Ishikawa (cell line): ENCODE data around the gene MCM8.

ENCODE experiments used
- CEBPB ChIP-seq: IDR thresholded peaks from 2 replicates; pipeline ENCODE4 v1.6.1; 2012
- CREB1 ChIP-seq: IDR thresholded peaks from 2 replicates; pipeline ENCODE4 v1.6.1; 2012; ENCODE audit warnings: low read depth
- EGR1 ChIP-seq: IDR thresholded peaks from 2 replicates; pipeline ENCODE4 v1.6.1; 2012
- EP300 ChIP-seq: IDR thresholded peaks from 2 replicates; pipeline ENCODE4 v1.6.1; 2012; ENCODE audit warnings: borderline replicate concordance
- FOXM1 ChIP-seq: IDR thresholded peaks from 2 replicates; pipeline ENCODE4 v1.6.1; 2012; ENCODE audit warnings: low read depth, borderline replicate concordance
- NFIC ChIP-seq: IDR thresholded peaks from 2 replicates; pipeline ENCODE4 v1.6.1; 2012
- RAD21 ChIP-seq: IDR thresholded peaks from 2 replicates; pipeline ENCODE4 v1.6.1; 2012; ENCODE audit warnings: low read depth
- TAF1 ChIP-seq: IDR thresholded peaks from 2 replicates; pipeline ENCODE4 v1.6.1; 2012; ENCODE audit warnings: low read depth, mild to moderate bottlenecking
- TCF12 ChIP-seq: IDR thresholded peaks from 2 replicates; pipeline ENCODE4 v1.6.1; 2012; ENCODE audit warnings: low read depth
- TEAD4 ChIP-seq: IDR thresholded peaks from 2 replicates; pipeline ENCODE4 v1.6.1; 2012
- YY1 ChIP-seq: IDR thresholded peaks from 2 replicates; pipeline ENCODE4 v1.6.1; 2012; ENCODE audit warnings: low read depth
- ZBTB7A ChIP-seq: IDR thresholded peaks from 2 replicates; pipeline ENCODE4 v1.6.1; 2012; ENCODE audit warnings: low read depth
- TF ChIP-seq, protein P1 (sequence below): IDR thresholded peaks from 2 replicates; pipeline ENCODE4 v1.6.1; 2012
- TF ChIP-seq, protein P2 (sequence below): IDR thresholded peaks from 2 replicates; pipeline ENCODE4 v1.6.1; 2012; ENCODE audit warnings: low read depth, mild to moderate bottlenecking
- TF ChIP-seq, protein P3 (sequence below): IDR thresholded peaks from 2 replicates; pipeline ENCODE4 v1.6.1; 2012

The MCM8 gene

DNA sequence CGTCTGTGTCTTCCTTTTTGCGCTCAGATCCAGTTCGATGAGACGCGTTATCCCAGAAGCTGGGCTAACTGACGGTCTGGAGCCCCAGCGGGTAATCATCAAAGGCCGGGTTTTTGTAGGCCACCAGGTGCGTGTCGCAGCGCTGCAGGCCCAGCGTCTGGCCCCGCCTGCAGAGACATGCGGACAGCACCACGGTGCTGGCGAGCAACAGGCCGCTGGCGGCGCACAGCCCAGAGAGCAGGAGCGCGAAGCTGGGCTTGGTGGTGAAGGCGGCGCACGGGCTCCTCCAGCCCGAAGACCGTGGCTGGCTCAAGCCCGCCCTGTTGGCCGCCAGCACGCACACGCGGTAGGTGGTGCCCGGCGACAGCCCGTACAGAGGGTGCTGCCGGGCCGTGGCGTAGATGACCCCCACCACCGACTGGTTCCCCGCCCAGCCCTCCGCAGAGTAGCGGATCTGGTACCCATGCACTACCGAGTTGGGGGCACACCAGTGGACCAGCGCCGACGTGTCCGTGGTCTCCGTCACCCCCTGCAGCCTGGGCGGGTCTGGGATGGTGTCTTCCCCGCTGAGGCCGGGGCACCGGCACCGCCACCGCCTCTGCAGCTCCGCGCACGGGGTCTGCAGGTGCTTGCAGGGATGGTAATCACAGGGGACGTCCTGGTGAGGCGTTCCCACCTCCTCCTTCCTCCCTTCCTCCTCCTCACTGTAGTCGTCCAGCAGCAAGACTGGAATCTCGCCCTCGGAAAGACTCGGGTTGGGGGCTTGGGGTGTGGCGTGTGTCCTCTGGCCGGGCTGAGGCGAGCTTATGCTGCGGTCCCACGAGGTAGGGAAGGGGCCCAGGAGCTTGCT is 90.7 kb downstream of the MCM8 start:
- TF ChIP-seq, protein P1, sequence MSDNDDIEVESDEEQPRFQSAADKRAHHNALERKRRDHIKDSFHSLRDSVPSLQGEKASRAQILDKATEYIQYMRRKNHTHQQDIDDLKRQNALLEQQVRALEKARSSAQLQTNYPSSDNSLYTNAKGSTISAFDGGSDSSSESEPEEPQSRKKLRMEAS = no peak
- TF ChIP-seq TCF12 (no peak), CEBPB (no peak), TEAD4 (no peak), CREB1 (no peak), TAF1 (no peak), NFIC (no peak), FOXM1 (no peak), EGR1 (no peak), ZBTB7A (no peak), RAD21 (no peak), YY1 (no peak), EP300 (no peak)
- TF ChIP-seq, protein P2, sequence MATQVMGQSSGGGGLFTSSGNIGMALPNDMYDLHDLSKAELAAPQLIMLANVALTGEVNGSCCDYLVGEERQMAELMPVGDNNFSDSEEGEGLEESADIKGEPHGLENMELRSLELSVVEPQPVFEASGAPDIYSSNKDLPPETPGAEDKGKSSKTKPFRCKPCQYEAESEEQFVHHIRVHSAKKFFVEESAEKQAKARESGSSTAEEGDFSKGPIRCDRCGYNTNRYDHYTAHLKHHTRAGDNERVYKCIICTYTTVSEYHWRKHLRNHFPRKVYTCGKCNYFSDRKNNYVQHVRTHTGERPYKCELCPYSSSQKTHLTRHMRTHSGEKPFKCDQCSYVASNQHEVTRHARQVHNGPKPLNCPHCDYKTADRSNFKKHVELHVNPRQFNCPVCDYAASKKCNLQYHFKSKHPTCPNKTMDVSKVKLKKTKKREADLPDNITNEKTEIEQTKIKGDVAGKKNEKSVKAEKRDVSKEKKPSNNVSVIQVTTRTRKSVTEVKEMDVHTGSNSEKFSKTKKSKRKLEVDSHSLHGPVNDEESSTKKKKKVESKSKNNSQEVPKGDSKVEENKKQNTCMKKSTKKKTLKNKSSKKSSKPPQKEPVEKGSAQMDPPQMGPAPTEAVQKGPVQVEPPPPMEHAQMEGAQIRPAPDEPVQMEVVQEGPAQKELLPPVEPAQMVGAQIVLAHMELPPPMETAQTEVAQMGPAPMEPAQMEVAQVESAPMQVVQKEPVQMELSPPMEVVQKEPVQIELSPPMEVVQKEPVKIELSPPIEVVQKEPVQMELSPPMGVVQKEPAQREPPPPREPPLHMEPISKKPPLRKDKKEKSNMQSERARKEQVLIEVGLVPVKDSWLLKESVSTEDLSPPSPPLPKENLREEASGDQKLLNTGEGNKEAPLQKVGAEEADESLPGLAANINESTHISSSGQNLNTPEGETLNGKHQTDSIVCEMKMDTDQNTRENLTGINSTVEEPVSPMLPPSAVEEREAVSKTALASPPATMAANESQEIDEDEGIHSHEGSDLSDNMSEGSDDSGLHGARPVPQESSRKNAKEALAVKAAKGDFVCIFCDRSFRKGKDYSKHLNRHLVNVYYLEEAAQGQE = no peak
- TF ChIP-seq, protein P3, sequence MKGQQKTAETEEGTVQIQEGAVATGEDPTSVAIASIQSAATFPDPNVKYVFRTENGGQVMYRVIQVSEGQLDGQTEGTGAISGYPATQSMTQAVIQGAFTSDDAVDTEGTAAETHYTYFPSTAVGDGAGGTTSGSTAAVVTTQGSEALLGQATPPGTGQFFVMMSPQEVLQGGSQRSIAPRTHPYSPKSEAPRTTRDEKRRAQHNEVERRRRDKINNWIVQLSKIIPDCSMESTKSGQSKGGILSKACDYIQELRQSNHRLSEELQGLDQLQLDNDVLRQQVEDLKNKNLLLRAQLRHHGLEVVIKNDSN = no peak

DNA sequence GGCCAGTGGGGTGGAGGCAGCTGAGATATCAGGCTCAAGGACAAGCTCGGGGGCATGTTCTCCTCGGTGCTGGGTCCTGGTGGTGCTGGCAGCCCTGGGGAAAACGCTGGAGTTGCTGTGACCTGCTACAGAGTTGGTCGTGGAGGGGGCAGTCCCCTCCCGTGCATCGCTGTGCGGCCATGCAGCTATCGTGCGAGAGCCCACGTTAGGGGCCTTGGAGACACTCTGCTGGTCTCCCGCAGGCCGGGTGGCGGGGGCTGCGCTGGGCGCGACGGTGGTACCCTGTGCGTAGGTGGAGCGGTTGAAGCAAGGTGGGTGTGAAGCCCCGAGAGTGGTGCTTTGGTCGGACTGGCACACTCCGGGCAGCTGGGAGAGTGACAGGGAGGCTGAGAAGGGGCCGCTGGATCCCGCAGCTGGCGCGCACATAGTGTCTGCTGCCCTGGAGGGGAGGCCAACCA is 91.4 kb downstream of the MCM8 start:
- TF ChIP-seq FOXM1 = no peak
- no peak for TF ChIP-seq TAF1
- no peak for TF ChIP-seq EGR1
- no peak for TF ChIP-seq RAD21
- TF ChIP-seq, protein P1 = no peak
- TF ChIP-seq TCF12 = no peak
- TF ChIP-seq, protein P3 = no peak
- no peak for TF ChIP-seq NFIC
- TF ChIP-seq EP300 = no peak
- no peak for TF ChIP-seq YY1
- TF ChIP-seq CREB1 = no peak
- no peak for TF ChIP-seq TEAD4
- no peak for TF ChIP-seq CEBPB
- TF ChIP-seq, protein P2 = no peak
- TF ChIP-seq ZBTB7A = no peak

DNA sequence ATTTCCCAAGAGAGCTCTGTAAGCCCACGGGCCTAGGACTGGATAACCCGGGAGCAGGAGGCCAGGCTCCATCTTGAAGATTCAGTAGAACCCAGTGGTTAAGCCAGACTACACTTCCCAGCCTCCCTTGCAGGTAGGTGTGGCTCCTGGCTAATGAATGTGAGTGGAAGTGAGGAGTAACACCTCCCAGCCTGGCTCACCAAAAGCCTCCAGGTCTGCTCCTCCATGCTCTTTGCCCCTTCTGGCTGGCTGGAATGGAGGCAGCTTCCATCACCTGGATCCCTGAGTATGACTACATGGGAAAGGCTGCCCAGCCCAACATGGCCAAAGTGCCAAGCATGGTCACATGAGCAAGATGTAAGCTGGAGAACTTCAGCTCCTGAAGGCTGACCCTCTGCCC is 93.7 kb downstream of the MCM8 start:
- TF ChIP-seq, protein P2 = no peak
- TF ChIP-seq YY1 = peak; percentile 57; the same call in 1 of the 2 replicates

DNA sequence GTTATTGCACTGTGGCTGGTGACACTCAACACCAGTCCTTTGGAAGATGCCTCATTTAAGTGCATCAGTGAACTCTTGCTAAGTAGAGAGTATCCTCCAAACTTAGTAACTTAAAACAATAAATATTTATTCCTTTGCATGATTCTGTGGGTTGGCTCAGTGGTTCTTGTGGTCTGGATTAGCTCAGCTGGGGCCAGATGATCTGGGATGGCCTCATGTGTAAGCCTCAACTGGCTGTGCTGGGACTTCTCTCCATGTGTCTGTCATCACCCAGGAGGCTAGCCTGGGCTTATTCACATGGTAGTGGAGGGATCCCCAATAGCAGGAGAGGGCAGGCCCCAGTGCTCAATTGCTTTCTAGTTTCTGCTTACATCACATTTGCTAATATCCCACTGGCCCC is 95.1 kb downstream of the MCM8 start:
- no peak for TF ChIP-seq RAD21
- TF ChIP-seq CEBPB = no peak
- TF ChIP-seq, protein P3 = no peak
- no peak for TF ChIP-seq TCF12
- no peak for TF ChIP-seq YY1
- TF ChIP-seq ZBTB7A = no peak
- TF ChIP-seq, protein P2 = no peak
